Hematopoietic multipotent progenitor cell (in vitro differentiated cells): ENCODE results near the gene MYO15B. TPM values are rescaled to one million over a fixed set of nuclear protein-coding genes. Genes with fewer than 3 reads are reported as not detected.

Experiments used
- DNase-seq, 3 donors: peaks; one replicate each; pipeline ENCODE4 v3.0.0-alpha.2; 2011 to 2015; ENCODE audit warnings: low read depth in 2 of 3, low spot score in 2 of 3
- total RNA-seq: library from RNA; depleted of rRNA; stranded (reverse); fragments of >200 nt; gene quantifications from one replicate; pipeline ENCODE4 v1.2.3, GENCODE V29; 2012

MYO15B gene
- total RNA-seq = 352 TPM

- DNase-seq = peak; percentile 32 to 92 (median 90)
Measured at GRCh38 chr17:75587675-75588595, at the start of gene MYO15B. Gene MYO15B (plus strand): TSS chr17:75587800. CDS start chr17:75588058, 258 bp downstream.

- no peak for DNase-seq
Measured at GRCh38 chr17:75539967-75540729, 47.5 kb upstream of the MYO15B start.

GRCh38 chr17:75540923-75541503 lies 46.6 kb upstream of the MYO15B start:
- DNase-seq = no peak

- DNase-seq = no peak
Measured at GRCh38 chr17:75542229-75542628, 45.4 kb upstream of the MYO15B start.

GRCh38 chr17:75542728-75543336 lies 44.8 kb upstream of the MYO15B start:
- DNase-seq = no peak

- DNase-seq = no peak
Measured at GRCh38 chr17:75544250-75544649, 43.4 kb upstream of the MYO15B start.

- no peak for DNase-seq
Measured at GRCh38 chr17:75546181-75546580, 41.4 kb upstream of the MYO15B start.

GRCh38 chr17:75547091-75547490 lies 40.5 kb upstream of the MYO15B start:
- DNase-seq = no peak

- no peak for DNase-seq
Measured at GRCh38 chr17:75548813-75549212, 38.8 kb upstream of the MYO15B start.

GRCh38 chr17:75549246-75550138 lies 38.1 kb upstream of the MYO15B start:
- DNase-seq = no peak

- DNase-seq = no peak
Measured at GRCh38 chr17:75550139-75550465, 37.5 kb upstream of the MYO15B start.

GRCh38 chr17:75551266-75551665 lies 36.3 kb upstream of the MYO15B start:
- no peak for DNase-seq

GRCh38 chr17:75552425-75553294 lies 34.9 kb upstream of the MYO15B start:
- no peak for DNase-seq

- DNase-seq = peak in 2 of 3 donors; percentile 33 to 73
Measured at GRCh38 chr17:75553295-75554110, 34.1 kb upstream of the MYO15B start.

- DNase-seq = no peak
Measured at GRCh38 chr17:75555679-75556153, 31.9 kb upstream of the MYO15B start.

- DNase-seq = no peak
Measured at GRCh38 chr17:75557075-75557851, 30.3 kb upstream of the MYO15B start.
